ENCODE results near the gene KIAA0232. TPM values are rescaled to one million over a fixed set of nuclear protein-coding genes. Genes with fewer than 3 reads are reported as not detected.

The KIAA0232 gene
- total and polyA plus RNA-seq, 9 of the 15 experiments (the other 6 are each of a cell fraction or from before 2014, with no cell fraction given) = 3.5 to 17.4 (median 13.0) TPM

GRCh38 chr4:6733358-6734164 lies 49.0 kb upstream of the KIAA0232 start:
- in situ Hi-C loops (cut with MboI) (no loop called here), intact Hi-C loops (cut with micrococcal nuclease) (loop anchor here (5.0 kb wide), 1 partner anchor 254 kb away; no protein-coding TSS in a partner anchor)
- H3K27me3 ChIP-seq (ENCODE audit: control insufficient read depth in 2 of 2, insufficient read depth in 2 of 2, low read length in 2 of 2) = no peaks in the 10 kb centered on the region
- peak overlapping the region; percentile 82 to 87 for H3K9ac ChIP-seq (ENCODE audit: insufficient read depth in 1 of 2, low read depth in 2 of 2, low read length in 2 of 2)
- no peaks in the 10 kb centered on the region for H3K9me3 ChIP-seq (replicated peaks; ENCODE audit: control insufficient read depth, insufficient read depth, low read depth, low read length)
- H3K9me1 ChIP-seq (ENCODE audit: control insufficient read depth, insufficient read depth, low read length) = peaks cover 4% of the 10 kb centered on the region
- CTCF ChIA-PET (ENCODE audit: low intra/inter-chr PET ratio) = no interaction called here
- H3K4me1 ChIP-seq (replicated peaks in 1 of 2; ENCODE audit: control insufficient read depth in 2 of 2, insufficient read depth in 2 of 2, low read length in 2 of 2) = peaks cover 47 to 53% of the 10 kb centered on the region in 2 experiments
- no peaks in the 10 kb centered on the region for H3K36me3 ChIP-seq (ENCODE audit: control insufficient read depth, insufficient read depth, low read length)
- WGBS (ENCODE audit: insufficient coverage, low coverage, missing lambda C conversion rate) = 74% methylated on average over 27 of the region's 27 CpGs
- H4K20me1 ChIP-seq (replicated peaks; ENCODE audit: control insufficient read depth, insufficient read depth, low read length) = no peaks in the 10 kb centered on the region
- peak overlapping the region; percentile 93 for H3K27ac ChIP-seq (ENCODE audit: extremely low read depth, low read depth, low read length)
- peak overlapping the region; percentile 58 for H3K4me2 ChIP-seq (ENCODE audit: insufficient read depth, low read length)
- peak in 2 of 4 experiments; percentile 49 to 58 for DNase-seq (ENCODE audit: extremely low read depth in 1 of 4, low spot score in 3 of 4)
- peak overlapping the region; percentile 87 for H2AFZ ChIP-seq (ENCODE audit: low read depth, low read length)
- POLR2A ChIA-PET = interaction anchor here (0.5 to 2.4 kb wide), 7 partner anchors 16 to 251 kb away, joined by 3 to 12 read pairs (median 4); partner anchors contain the start of gene MRFAP1L1
- no TSS peak for BruUV-seq (replicated peaks)
- no peak for FAIRE-seq
- ATAC-seq = 0 out of 3 replicates have a peak, but pooled peaks have one; percentile 1
- H3K4me3 ChIP-seq = no peak overlapping the region
- no peaks in the 10 kb centered on the region for H3K79me2 ChIP-seq (ENCODE audit: control insufficient read depth, insufficient read depth, low read length)
- TF ChIP-seq THRAP3 (IDR thresholded peaks at IDR 0.05; ENCODE audit: borderline replicate concordance) (peak; percentile 63; the same call in 1 of the 2 replicates), KDM1A (IDR thresholded peaks at IDR 0.05) (peak; percentile 39 to 55; a peak in 1 of 4 replicates), ELF2 (CRISPR knock-in tag; IDR thresholded peaks at IDR 0.05) (no peak), ZNF507 (tag; conservative IDR thresholded peaks at IDR 0.05) (no peak), CBX1 (IDR thresholded peaks at IDR 0.05; ENCODE audit: low read depth) (no peak), ZBED1 (IDR thresholded peaks at IDR 0.05) (no peak), MLLT1 (IDR thresholded peaks at IDR 0.05) (peak in 1 of 2 experiments; percentile 84; a peak in 2 of 4 replicates), HDGF (IDR thresholded peaks at IDR 0.05) (no peak), PYGO2 (tag; IDR thresholded peaks at IDR 0.05) (no peak), TFAM (CRISPR knock-in tag; conservative IDR thresholded peaks at IDR 0.05) (no peak), TAF15 (IDR thresholded peaks at IDR 0.05; ENCODE audit: low read depth, low read length) (no peak), SMARCC2 (IDR thresholded peaks at IDR 0.05; ENCODE audit: low read depth) (no peak), ELF1 (tag; IDR thresholded peaks at IDR 0.05) (no peak), MCM2 (IDR thresholded peaks at IDR 0.05; ENCODE audit: low read depth) (no peak), NCOR1 (IDR thresholded peaks at IDR 0.05) (peak; percentile 10; the same call in 1 of the 2 replicates), MYNN (IDR thresholded peaks at IDR 0.05) (no peak), MYNN (CRISPR knock-in tag; IDR thresholded peaks at IDR 0.05) (no peak), HLTF (IDR thresholded peaks at IDR 0.05) (no peak), ZBTB9 (CRISPR knock-in tag; IDR thresholded peaks at IDR 0.05) (no peak), RBM25 (IDR thresholded peaks at IDR 0.05; ENCODE audit: low read depth, low read length, severe bottlenecking) (no peak), ZNF668 (CRISPR knock-in tag; IDR thresholded peaks at IDR 0.05) (no peak), RHOXF2B (CRISPR knock-in tag; conservative IDR thresholded peaks at IDR 0.05) (no peak), HDAC3 (IDR thresholded peaks at IDR 0.05; ENCODE audit: borderline replicate concordance, partially characterized antibody) (no peak), BCOR (IDR thresholded peaks at IDR 0.05) (0 out of 2 replicates have a peak, but pooled peaks have one; percentile 18)

Measured in K562 (cell line).